K562 (cell line): ENCODE results near the gene ELMO1.

Experiments used
- NELFE ChIP-seq: IDR thresholded peaks from 2 replicates; pipeline ENCODE4 v1.6.1; 2011; ENCODE audit warnings: mild to moderate bottlenecking; ENCODE audit not compliant: insufficient read depth, insufficient read length
- ZNF174 ChIP-seq: fragments of 250-450 bp; sonication (Bioruptor Pico); IDR thresholded peaks from 2 replicates; pipeline ENCODE4 v1.4.0; 2020; ENCODE audit warnings: mild to moderate bottlenecking

GRCh38 chr7:37282093-37282444, 166.6 kb downstream of the ELMO1 start:
- TF ChIP-seq NELFE, result no peak
- TF ChIP-seq ZNF174 (CRISPR knock-in tag), result no peak
